K562 (cell line): ENCODE measurements around the gene SUFU. TPM values are rescaled to one million over a fixed set of nuclear protein-coding genes. Genes with fewer than 3 reads are reported as not detected.

ENCODE experiments used
- ATAC-seq: fragments of 200-7000 bp; cut with Tn5 transposase; 3 replicates; pipeline ENCODE4 v1.9.1; 2020; ENCODE audit warnings: moderate library complexity
- BruUV-seq: library from RNA; stranded (reverse); fragments of 400-500 nt; replicated peaks from 2 replicates; lab custom pipeline; 2021; lab: Mats Ljungman, UMichigan
- CTCF ChIA-PET: fragments of 300-600 bp; formaldehyde crosslinking; extraction: SDS; loops from one replicate; lab custom pipeline; 2021; ENCODE audit warnings: low intra/inter-chr PET ratio; lab: Yijun Ruan, JAX
- POLR2A ChIA-PET: fragments of 300-600, 350-650 bp; sonication (Branson Sonifier 250); formaldehyde crosslinking; extraction: SDS; loops from one replicate; lab custom pipeline; 2021; ENCODE audit warnings: antibody characterized with exemption, inconsistent platforms; lab: Yijun Ruan, JAX
- DNase-seq, 4 experiments: peaks; one replicate each; pipeline versions ENCODE4 v3.0.0 to v3.0.0-alpha.2; 2011 to 2018; ENCODE audit warnings: low spot score in 3 of 4, mixed read lengths in 3 of 4; ENCODE audit errors: extremely low read depth in 1 of 4
- FAIRE-seq: peaks from 2 replicates; lab custom pipeline; 2011; peaks lifted over from hg19 to GRCh38; lab: Jason Lieb, UNC
- H2AFZ ChIP-seq: 2 replicates; pipeline ENCODE4 v1.6.0; 2011; ENCODE audit warnings: low read depth, low read length, control low read depth, inconsistent platforms
- H3K27ac ChIP-seq: fragments of 200-600 bp; 3 replicates; pipeline ENCODE4 v1.8.0; 2011; ENCODE audit warnings: low read depth, mild to moderate bottlenecking, control low read depth, inconsistent platforms, low read length, moderate library complexity, mixed read lengths; ENCODE audit errors: extremely low read depth
- H3K27me3 ChIP-seq, 2 experiments: fragments of 300-600 bp in 1 of 2; 2 replicates in 1 of 2; 3 replicates in 1 of 2; pipeline versions ENCODE4 v1.6.0 to v1.8.0; 2011; ENCODE audit warnings: inconsistent platforms in 2 of 2, low read length in 2 of 2, mild to moderate bottlenecking in 1 of 2, mixed read lengths in 1 of 2, moderate library complexity in 1 of 2; ENCODE audit not compliant: control insufficient read depth in 2 of 2, insufficient read depth in 2 of 2
- H3K36me3 ChIP-seq: fragments of 300-600 bp; 3 replicates; pipeline ENCODE4 v1.8.0; 2011; ENCODE audit warnings: mild to moderate bottlenecking, low read length, inconsistent platforms; ENCODE audit not compliant: control insufficient read depth, insufficient read depth
- H3K4me1 ChIP-seq, 2 experiments: fragments of 200-600 bp in 1 of 2; replicated peaks in 1 of 2; 2 replicates in 1 of 2; 3 replicates in 1 of 2; pipeline versions ENCODE4 v1.5.1 to v1.8.0; 2011; ENCODE audit warnings: inconsistent platforms in 2 of 2, low read length in 2 of 2, mild to moderate bottlenecking in 1 of 2, mixed read lengths in 1 of 2, moderate library complexity in 1 of 2; ENCODE audit not compliant: control insufficient read depth in 2 of 2, insufficient read depth in 2 of 2
- H3K4me2 ChIP-seq: 2 replicates; pipeline ENCODE4 v1.6.1; 2011; ENCODE audit warnings: low read length, control low read depth, inconsistent platforms, mixed read lengths; ENCODE audit not compliant: insufficient read depth
- H3K4me3 ChIP-seq: fragments of 200-600 bp; sonication (generic), shearing (Covaris generic); 2 replicates; pipeline ENCODE4 v1.5.1; 2016; ENCODE audit warnings: control low read depth, inconsistent platforms
- H3K79me2 ChIP-seq: fragments of 200-600 bp; 3 replicates; pipeline ENCODE4 v1.8.0; 2011; ENCODE audit warnings: low read length, inconsistent platforms; ENCODE audit not compliant: control insufficient read depth, insufficient read depth
- H3K9ac ChIP-seq, 2 experiments: 2 replicates each; pipeline versions ENCODE4 v1.6.0 to v1.6.1; 2011; ENCODE audit warnings: low read depth in 2 of 2, low read length in 2 of 2, control low read depth in 1 of 2, inconsistent platforms in 1 of 2, mild to moderate bottlenecking in 1 of 2, mixed read lengths in 1 of 2; ENCODE audit not compliant: insufficient read depth in 1 of 2
- H3K9me1 ChIP-seq: one replicate; pipeline ENCODE4 v1.6.0; 2011; ENCODE audit warnings: inconsistent platforms, mild to moderate bottlenecking, low read length, moderate library complexity; ENCODE audit not compliant: control insufficient read depth, insufficient read depth
- H3K9me3 ChIP-seq: replicated peaks from 2 replicates; pipeline ENCODE4 v1.5.1; 2011; ENCODE audit warnings: low read depth, low read length, inconsistent platforms; ENCODE audit not compliant: control insufficient read depth, insufficient read depth
- H4K20me1 ChIP-seq: replicated peaks from 2 replicates; pipeline ENCODE4 v1.6.1; 2011; ENCODE audit warnings: low read length, inconsistent platforms, mixed read lengths; ENCODE audit not compliant: control insufficient read depth, insufficient read depth
- BCL6 ChIP-seq: fragments of 250-450 bp; sonication (Bioruptor Pico); IDR thresholded peaks from 2 replicates; pipeline ENCODE4 v1.4.0; 2020
- BDP1 ChIP-seq: IDR thresholded peaks from 3 replicates; pipeline ENCODE4 v1.6.1; 2011; ENCODE audit not compliant: insufficient read length, insufficient read depth
- FOXK2 ChIP-seq, 2 experiments: fragments of 450-650 bp; IDR thresholded peaks in 1 of 2; conservative IDR thresholded peaks in 1 of 2; 2 replicates each; pipeline ENCODE4 v1.6.1; 2016; ENCODE audit warnings: low read depth in 2 of 2, mild to moderate bottlenecking in 1 of 2
- MGA ChIP-seq: fragments of 450-650 bp; IDR thresholded peaks from 2 replicates; pipeline ENCODE4 v1.6.1; 2016; ENCODE audit warnings: mild to moderate bottlenecking, moderate library complexity
- RFX7 ChIP-seq: fragments of 250-450 bp; sonication (Bioruptor Pico); IDR thresholded peaks from 2 replicates; pipeline ENCODE4 v1.5.1; 2021; ENCODE audit warnings: mild to moderate bottlenecking
- SETDB1 ChIP-seq: IDR thresholded peaks from one replicate; pipeline ENCODE4 v1.6.1; 2012; ENCODE audit warnings: low read length, control low read depth, inconsistent platforms
- ZBTB7A ChIP-seq: IDR thresholded peaks from 2 replicates; pipeline ENCODE4 v1.6.1; 2011; ENCODE audit warnings: low read depth, mild to moderate bottlenecking, low read length, moderate library complexity, borderline replicate concordance; ENCODE audit not compliant: control insufficient read depth
- ZNF280B ChIP-seq: fragments of 250-450 bp; sonication (Bioruptor Pico); IDR thresholded peaks from 2 replicates; pipeline ENCODE4 v1.5.1; 2021; ENCODE audit warnings: mild to moderate bottlenecking
- WGBS: fragments of 100-300 bp; shearing (Covaris generic); methylation state at CpG from one replicate; pipeline ENCODE4 v1.1.6; 2016; ENCODE audit warnings: low coverage, mixed read lengths; ENCODE audit not compliant: insufficient coverage; ENCODE audit errors: missing lambda C conversion rate; 5-methylcytosine and 5-hydroxymethylcytosine counted together
- in situ Hi-C: fragments of 300-500 bp; cut with MboI; formaldehyde crosslinking; loops from 4 replicates; pipeline ENCODE4 v1.15.0; 2018; ENCODE audit warnings: inconsistent platforms, mixed read lengths
- intact Hi-C: fragments of 100-400 bp; cut with micrococcal nuclease; formaldehyde crosslinking; loops from 2 replicates; pipeline ENCODE4 v1.14.2; 2022
- polyA plus RNA-seq, 8 experiments: library from polyadenylated mRNA; depleted of rRNA in 4 of 8; stranded (reverse) in 5 of 8; unstranded in 3 of 8; fragments of >200 nt; fragmentation: Nextera tagmentation in 2 of 8; fragmentation: Illumina TruSeq in 1 of 8; extraction: Ambion mirVana in 2 of 8; extraction: Trizol in 1 of 8; gene quantifications; 2 replicates each; pipeline versions ENCODE4 v1.2.1 to v1.2.3, GENCODE V29; 2011 to 2014; ENCODE audit warnings: inconsistent platforms in 1 of 8, missing spikeins in 1 of 8
- total RNA-seq, 7 experiments: library from RNA; depleted of rRNA in 6 of 7; stranded (reverse); fragments of >200 nt in 6 of 7; fragmentation: Illumina TruSeq in 2 of 7; extraction: Trizol in 2 of 7; gene quantifications; 2 replicates each; pipeline versions ENCODE4 v1.2.1 to v1.2.3, GENCODE V29; 2011 to 2021; ENCODE audit warnings: low replicate concordance in 1 of 7

Gene SUFU
- total and polyA plus RNA-seq, 9 of the 15 experiments (the other 6 are each of a cell fraction or from before 2014, with no cell fraction given), result 0.59 to 6.3 (median 0.82) TPM

- H3K9me1 ChIP-seq, result no peaks in the 10 kb centered on the region
- FAIRE-seq (no peak), ATAC-seq (peak; percentile 25; the same call in 1 of the 3 replicates), DNase-seq (no peak)
- WGBS, result 53% methylated on average over 11 of the region's 12 CpGs
- H3K79me2 ChIP-seq, result no peaks in the 10 kb centered on the region
- no peak overlapping the region for H3K4me2 ChIP-seq
- intact Hi-C loops, result no loop called here
- H3K4me1 ChIP-seq, result peaks cover 2 to 21% of the 10 kb centered on the region in 2 experiments; a peak in 3 of 5 replicates
- POLR2A ChIA-PET, result interaction anchor here (0.7 kb wide), 1 partner anchor 24 kb away, joined by 3 read pairs; no protein-coding TSS in a partner anchor
- in situ Hi-C loops, result loop anchor here (25.0 kb wide), 1 partner anchor 788 kb away; the partner anchor contains the start of gene KCNIP2
- H2AFZ ChIP-seq, result 0 out of 2 replicates have a peak overlapping the region, but pooled peaks have one; percentile 19
- H4K20me1 ChIP-seq, result no peaks in the 10 kb centered on the region
- no peaks in the 10 kb centered on the region for H3K9me3 ChIP-seq
- H3K27me3 ChIP-seq, result no peaks in the 10 kb centered on the region
- 0 out of 4 replicates have a peak overlapping the region, but pooled peaks of 1 of the 2 experiments have one; percentile 2 for H3K9ac ChIP-seq
- CTCF ChIA-PET, result no interaction called here
- no TSS peak for BruUV-seq
- H3K27ac ChIP-seq, result no peak overlapping the region
- no peaks in the 10 kb centered on the region for H3K36me3 ChIP-seq
- no peak overlapping the region for H3K4me3 ChIP-seq
- no peak for TF ChIP-seq ZBTB7A
- no peak for TF ChIP-seq MGA
- TF ChIP-seq ZNF280B, result no peak
- TF ChIP-seq SETDB1, result no peak
- no peak for TF ChIP-seq FOXK2 (conservative IDR thresholded peaks at IDR 0.05 in 1 of 2, IDR thresholded peaks at IDR 0.05 in 1 of 2; ENCODE audit: low read depth in 2 of 2)
- TF ChIP-seq BDP1, result no peak
- TF ChIP-seq BCL6 (CRISPR knock-in tag), result no peak
- no peak for TF ChIP-seq RFX7 (CRISPR knock-in tag)
Observed at GRCh38 chr10:102624751-102625645, 121.2 kb downstream of the SUFU start.
